Neural cell (in vitro differentiated cells): ENCODE results near the gene TMEM236. TPM values are rescaled to one million over a fixed set of nuclear protein-coding genes. Genes with fewer than 3 reads are reported as not detected.

Experiments
- H2AFZ ChIP-seq: fragments of 200-600, 300-800 bp; sonication (generic), shearing (Covaris generic); 2 replicates; pipeline ENCODE4 v1.6.0; 2014; ENCODE audit warnings: low read depth, mild to moderate bottlenecking, antibody characterized with exemption, low read length, moderate library complexity
- H3F3A ChIP-seq: fragments of 200-600 bp; shearing (Covaris generic); 2 replicates; pipeline ENCODE4 v1.6.1; 2016; ENCODE audit warnings: mild to moderate bottlenecking, moderate library complexity, mixed read lengths, antibody characterized with exemption, low read length; ENCODE audit not compliant: insufficient read depth, poor library complexity, severe bottlenecking
- H3K27ac ChIP-seq: fragments of 200-600, 300-800 bp; sonication (generic), shearing (Covaris generic); 2 replicates; pipeline ENCODE4 v1.5.1; 2014; ENCODE audit warnings: mild to moderate bottlenecking, low read length, moderate library complexity
- H3K27me3 ChIP-seq: fragments of 300-800, 200-600 bp; sonication (generic), shearing (Covaris generic); 2 replicates; pipeline ENCODE4 v1.6.0; 2014; ENCODE audit warnings: mild to moderate bottlenecking, low read depth, low read length, moderate library complexity; ENCODE audit not compliant: insufficient read depth
- H3K36me3 ChIP-seq: fragments of 300-800, 200-600 bp; sonication (generic), shearing (Covaris generic); 2 replicates; pipeline ENCODE4 v1.5.1; 2014; ENCODE audit warnings: mild to moderate bottlenecking, antibody characterized with exemption, low read length, moderate library complexity; ENCODE audit not compliant: insufficient read depth
- H3K4me2 ChIP-seq: fragments of 300-800, 200-600 bp; sonication (generic), shearing (Covaris generic); 2 replicates; pipeline ENCODE4 v1.6.0; 2014; ENCODE audit warnings: mild to moderate bottlenecking, low read length
- H3K4me3 ChIP-seq: fragments of 300-800, 200-600 bp; sonication (generic), shearing (Covaris generic); 2 replicates; pipeline ENCODE4 v1.5.1; 2014; ENCODE audit warnings: mild to moderate bottlenecking, low read length, moderate library complexity
- H3K79me2 ChIP-seq: fragments of 200-600 bp; shearing (Covaris generic); replicated peaks from 2 replicates; pipeline ENCODE4 v1.6.0; 2014; ENCODE audit warnings: mild to moderate bottlenecking, low read length, moderate library complexity; ENCODE audit not compliant: insufficient read depth
- H3K9ac ChIP-seq: fragments of 300-800, 200-600 bp; sonication (generic), shearing (Covaris generic); 2 replicates; pipeline ENCODE4 v1.6.1; 2016; ENCODE audit warnings: mild to moderate bottlenecking, low read length, mixed read lengths
- H3K9me2 ChIP-seq: fragments of 200-600 bp; shearing (Covaris generic); 2 replicates; pipeline ENCODE4 v1.6.1; 2016; ENCODE audit warnings: mild to moderate bottlenecking, low read length, mixed read lengths; ENCODE audit not compliant: insufficient read depth
- H3K9me3 ChIP-seq: fragments of 200-600, 300-800 bp; sonication (generic), shearing (Covaris generic); 2 replicates; pipeline ENCODE4 v1.6.1; 2016; ENCODE audit warnings: mild to moderate bottlenecking, mixed run types, low read length, moderate library complexity, mixed read lengths
- H4K20me1 ChIP-seq: fragments of 200-600 bp; shearing (Covaris generic); 2 replicates; pipeline ENCODE4 v1.6.1; 2016; ENCODE audit warnings: mild to moderate bottlenecking, mixed run types; ENCODE audit not compliant: insufficient read depth
- CTCF ChIP-seq: fragments of 450-650 bp; IDR thresholded peaks from 2 replicates; pipeline ENCODE4 v1.5.1; 2014; ENCODE audit warnings: antibody characterized with exemption, mild to moderate bottlenecking, moderate library complexity; ENCODE audit not compliant: poor library complexity, severe bottlenecking
- EP300 ChIP-seq: fragments of 450-650 bp; conservative IDR thresholded peaks from 2 replicates; pipeline ENCODE4 v1.6.1; 2014; ENCODE audit warnings: antibody characterized with exemption, mild to moderate bottlenecking, moderate library complexity; ENCODE audit not compliant: poor library complexity, severe bottlenecking
- EZH2 ChIP-seq: fragments of 200-600, 300-800 bp; shearing (Covaris generic), sonication (generic); IDR thresholded peaks from 2 replicates; pipeline ENCODE4 v1.6.1; 2014; ENCODE audit warnings: antibody characterized with exemption, low read length, borderline replicate concordance, mild to moderate bottlenecking; ENCODE audit not compliant: insufficient read depth, poor library complexity, severe bottlenecking
- MXI1 ChIP-seq: fragments of 450-650 bp; conservative IDR thresholded peaks from 2 replicates; pipeline ENCODE4 v1.6.1; 2014; ENCODE audit warnings: antibody characterized with exemption, mild to moderate bottlenecking; ENCODE audit not compliant: poor library complexity, severe bottlenecking
- POLR2AphosphoS5 ChIP-seq: IDR thresholded peaks from 2 replicates; pipeline ENCODE4 v1.6.1; 2012
- RAD21 ChIP-seq: fragments of 450-650 bp; conservative IDR thresholded peaks from 2 replicates; pipeline ENCODE4 v1.6.1; 2014; ENCODE audit warnings: antibody characterized with exemption, mild to moderate bottlenecking, moderate library complexity
- REST ChIP-seq: IDR thresholded peaks from 2 replicates; pipeline ENCODE4 v1.6.1; 2012; ENCODE audit warnings: borderline replicate concordance
- SMC3 ChIP-seq: fragments of 450-650 bp; conservative IDR thresholded peaks from 2 replicates; pipeline ENCODE4 v1.6.1; 2014; ENCODE audit warnings: antibody characterized with exemption, mild to moderate bottlenecking, moderate library complexity; ENCODE audit not compliant: poor library complexity
- TAF1 ChIP-seq: IDR thresholded peaks from 2 replicates; pipeline ENCODE4 v1.6.1; 2012; ENCODE audit warnings: low read depth
- polyA plus RNA-seq: library from polyadenylated mRNA; depleted of rRNA; stranded (reverse); fragments of >200 nt; gene quantifications from 2 replicates; pipeline ENCODE4 v1.2.3, GENCODE V29; 2014

The TMEM236 gene
- polyA plus RNA-seq, 1 donor from 2014 or later, result 0.10 TPM

DNA sequence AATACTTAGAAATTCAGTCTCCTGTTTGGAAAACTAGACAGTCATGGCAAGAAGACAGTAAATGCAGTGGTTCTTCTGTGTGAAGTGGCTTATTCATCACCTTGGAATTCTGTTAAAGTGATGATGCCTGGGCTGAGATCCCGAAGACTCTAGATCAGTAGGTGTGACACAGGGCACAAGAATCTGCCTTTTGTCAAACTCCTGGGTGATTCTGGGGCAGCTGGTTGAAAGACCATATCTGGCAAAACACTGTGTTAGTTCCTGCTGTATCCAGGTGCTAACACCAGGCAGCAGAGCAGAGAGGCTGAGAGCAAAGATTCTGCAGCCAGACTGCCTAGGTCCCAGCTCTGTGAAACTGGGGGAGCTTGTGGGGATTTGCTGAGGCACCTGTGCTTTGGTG lies 83.7 kb downstream of the TMEM236 start:
- H3K27me3 ChIP-seq, result no peaks in the 10 kb centered on the region
- no peak overlapping the region for H3K4me2 ChIP-seq

DNA sequence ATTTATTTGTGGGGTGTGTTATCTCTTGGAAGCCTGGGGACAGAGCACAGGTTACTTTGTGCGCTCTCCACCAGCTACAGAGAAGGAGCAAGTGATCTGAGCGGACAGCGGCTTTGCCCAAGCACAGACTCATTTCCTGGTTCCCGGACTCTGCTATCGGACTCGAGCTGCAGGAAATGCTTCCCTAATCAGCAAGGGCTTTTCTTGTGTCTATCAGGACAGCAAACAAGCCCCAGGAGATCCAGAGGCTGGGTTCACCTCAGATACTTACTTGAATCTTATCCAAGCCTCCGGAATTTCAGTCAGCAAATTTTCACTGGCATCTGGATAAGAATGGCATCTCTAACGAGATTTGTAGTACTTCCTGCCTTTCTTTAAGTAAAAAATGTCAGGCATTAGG lies 84.9 kb downstream of the TMEM236 start:
- Histone ChIP-seq H3K36me3 (no peaks in the 10 kb centered on the region), H3K27ac (no peak overlapping the region), H4K20me1 (no peaks in the 10 kb centered on the region), H3K9me2 (no peaks in the 10 kb centered on the region), H3K9ac (no peak overlapping the region), H3K4me2 (no peak overlapping the region), H2AFZ (no peak overlapping the region), H3K4me3 (no peak overlapping the region), H3F3A (no peaks in the 10 kb centered on the region), H3K27me3 (no peaks in the 10 kb centered on the region), H3K79me2 (no peaks in the 10 kb centered on the region), H3K9me3 (no peaks in the 10 kb centered on the region)
- TF ChIP-seq EZH2 (no peak), CTCF (no peak)

More for the DNA sequence above, 83.7 kb downstream of the TMEM236 start:
- Histone ChIP-seq H3K4me3 (no peak overlapping the region), H3K9ac (no peak overlapping the region), H3K9me3 (no peaks in the 10 kb centered on the region), H3K79me2 (no peaks in the 10 kb centered on the region), H3F3A (no peaks in the 10 kb centered on the region), H3K27ac (no peak overlapping the region), H4K20me1 (no peaks in the 10 kb centered on the region), H2AFZ (no peak overlapping the region), H3K9me2 (no peaks in the 10 kb centered on the region), H3K36me3 (no peaks in the 10 kb centered on the region)
- TF ChIP-seq POLR2AphosphoS5 (no peak), EP300 (no peak), MXI1 (no peak), CTCF (no peak), TAF1 (no peak), EZH2 (no peak), RAD21 (no peak), SMC3 (no peak), REST (no peak)
